ENCODE data around the gene FHOD3.

FHOD3 gene

GRCh38 chr18:36349552-36349951 lies 52.0 kb downstream of the FHOD3 start:
- peaks cover 0 to 3% of the 10 kb centered on the region in 2 experiments; a peak in 1 of 3 replicates for H3K36me3 ChIP-seq (ENCODE audit: control insufficient read depth in 2 of 2, insufficient read depth in 1 of 2, low read length in 2 of 2)
- H3K27ac ChIP-seq (ENCODE audit: extremely low read depth, low read depth, low read length): no peak overlapping the region
- CTCF ChIA-PET: interaction anchor here (0.6 kb wide), 1 partner anchor 240 kb away, joined by 3 read pairs; no protein-coding TSS in a partner anchor
- no peak overlapping the region for H3K4me3 ChIP-seq (ENCODE audit: low read depth, low read length)
- TF ChIP-seq GLIS1 (tag by site-specific recombination; IDR thresholded peaks at IDR 0.05) (0 out of 2 replicates have a peak, but pooled peaks have one; percentile 16), ZNF121 (tag by site-specific recombination; IDR thresholded peaks at IDR 0.05) (no peak)
- no peaks in the 10 kb centered on the region for H3K9me3 ChIP-seq (ENCODE audit: control insufficient read depth, insufficient read depth, low read depth, low read length)
- POLR2A ChIA-PET: no interaction called here
- H3K4me1 ChIP-seq (ENCODE audit: control insufficient read depth, insufficient read depth, low read length): no peaks in the 10 kb centered on the region

DNA sequence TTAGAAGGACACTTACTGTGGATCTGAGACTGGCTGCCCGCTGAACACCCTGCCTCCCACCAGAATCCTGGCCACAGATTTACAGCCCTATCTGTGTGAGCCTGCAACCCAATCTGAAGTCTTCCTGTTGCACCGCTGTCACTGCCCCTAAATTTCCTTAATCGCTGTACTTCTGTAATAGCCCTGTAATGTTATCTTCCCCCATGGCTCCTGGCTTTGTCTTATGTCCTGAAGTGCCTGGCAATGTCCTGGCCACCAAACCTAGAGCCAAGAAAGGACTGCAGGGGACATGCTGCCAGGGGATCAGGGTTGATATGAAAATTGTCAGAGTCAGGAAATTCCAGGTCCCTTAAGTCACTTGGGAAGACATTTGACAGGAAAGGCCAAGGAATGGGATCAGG lies 52.7 kb downstream of the FHOD3 start:
- Histone ChIP-seq H3K36me3 (ENCODE audit: control insufficient read depth in 2 of 2, insufficient read depth in 1 of 2, low read length in 2 of 2) (peaks cover 0 to 3% of the 10 kb centered on the region in 2 experiments; a peak in 1 of 3 replicates), H3K9me3 (ENCODE audit: control insufficient read depth, insufficient read depth, low read depth, low read length) (no peaks in the 10 kb centered on the region), H3K4me1 (ENCODE audit: control insufficient read depth, insufficient read depth, low read length) (no peaks in the 10 kb centered on the region), H3K27ac (ENCODE audit: extremely low read depth, low read depth, low read length) (no peak overlapping the region), H3K4me3 (ENCODE audit: low read depth, low read length) (no peak overlapping the region)
- ChIA-PET CTCF (interaction anchor here (0.6 kb wide), 1 partner anchor 240 kb away, joined by 3 read pairs; no protein-coding TSS in a partner anchor), POLR2A (no interaction called here)
- TF ChIP-seq MYNN (tag by site-specific recombination; IDR thresholded peaks at IDR 0.05; ENCODE audit: borderline replicate concordance) (no peak), ZNF274 (IDR thresholded peaks at IDR 0.05; ENCODE audit: low read length) (no peak), ZNF274 (tag by site-specific recombination; IDR thresholded peaks at IDR 0.05; ENCODE audit: borderline replicate concordance) (no peak), ZNF324 (tag by site-specific recombination; IDR thresholded peaks at IDR 0.05) (no peak), ZNF449 (tag by site-specific recombination; IDR thresholded peaks at IDR 0.05) (no peak), ZFP41 (tag by site-specific recombination; IDR thresholded peaks at IDR 0.05; ENCODE audit: borderline replicate concordance) (no peak), ZNF768 (tag by site-specific recombination; IDR thresholded peaks at IDR 0.05) (no peak), OVOL3 (tag by site-specific recombination; IDR thresholded peaks at IDR 0.05) (no peak), ZBTB8A (tag by site-specific recombination; IDR thresholded peaks at IDR 0.05) (no peak), ZNF350 (tag by site-specific recombination; IDR thresholded peaks at IDR 0.05) (no peak), ZNF37A (tag by site-specific recombination; IDR thresholded peaks at IDR 0.05) (no peak), ZNF560 (tag by site-specific recombination; IDR thresholded peaks at IDR 0.05; ENCODE audit: borderline replicate concordance) (no peak), ZNF610 (tag by site-specific recombination; IDR thresholded peaks at IDR 0.05; ENCODE audit: borderline replicate concordance) (no peak), REST (tag by site-specific recombination; IDR thresholded peaks at IDR 0.05) (no peak), ZNF514 (tag by site-specific recombination; IDR thresholded peaks at IDR 0.05) (no peak), ZNF791 (tag by site-specific recombination; IDR thresholded peaks at IDR 0.05) (no peak)
- TF ChIP-seq, protein P1, sequence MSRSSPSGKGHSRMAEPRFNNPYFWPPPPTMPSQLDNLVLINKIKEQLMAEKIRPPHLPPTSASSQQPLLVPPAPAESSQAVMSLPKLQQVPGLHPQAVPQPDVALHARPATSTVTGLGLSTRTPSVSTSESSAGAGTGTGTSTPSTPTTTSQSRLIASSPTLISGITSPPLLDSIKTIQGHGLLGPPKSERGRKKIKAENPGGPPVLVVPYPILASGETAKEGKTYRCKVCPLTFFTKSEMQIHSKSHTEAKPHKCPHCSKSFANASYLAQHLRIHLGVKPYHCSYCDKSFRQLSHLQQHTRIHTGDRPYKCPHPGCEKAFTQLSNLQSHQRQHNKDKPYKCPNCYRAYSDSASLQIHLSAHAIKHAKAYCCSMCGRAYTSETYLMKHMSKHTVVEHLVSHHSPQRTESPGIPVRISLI (tag by site-specific recombination; IDR thresholded peaks at IDR 0.05): no peak
- TF ChIP-seq, protein P2, sequence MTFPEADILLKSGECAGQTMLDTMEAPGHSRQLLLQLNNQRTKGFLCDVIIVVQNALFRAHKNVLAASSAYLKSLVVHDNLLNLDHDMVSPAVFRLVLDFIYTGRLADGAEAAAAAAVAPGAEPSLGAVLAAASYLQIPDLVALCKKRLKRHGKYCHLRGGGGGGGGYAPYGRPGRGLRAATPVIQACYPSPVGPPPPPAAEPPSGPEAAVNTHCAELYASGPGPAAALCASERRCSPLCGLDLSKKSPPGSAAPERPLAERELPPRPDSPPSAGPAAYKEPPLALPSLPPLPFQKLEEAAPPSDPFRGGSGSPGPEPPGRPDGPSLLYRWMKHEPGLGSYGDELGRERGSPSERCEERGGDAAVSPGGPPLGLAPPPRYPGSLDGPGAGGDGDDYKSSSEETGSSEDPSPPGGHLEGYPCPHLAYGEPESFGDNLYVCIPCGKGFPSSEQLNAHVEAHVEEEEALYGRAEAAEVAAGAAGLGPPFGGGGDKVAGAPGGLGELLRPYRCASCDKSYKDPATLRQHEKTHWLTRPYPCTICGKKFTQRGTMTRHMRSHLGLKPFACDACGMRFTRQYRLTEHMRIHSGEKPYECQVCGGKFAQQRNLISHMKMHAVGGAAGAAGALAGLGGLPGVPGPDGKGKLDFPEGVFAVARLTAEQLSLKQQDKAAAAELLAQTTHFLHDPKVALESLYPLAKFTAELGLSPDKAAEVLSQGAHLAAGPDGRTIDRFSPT (tag by site-specific recombination; IDR thresholded peaks at IDR 0.05): no peak
